Camera-type eye (tissue), 1 donor: Measurements from ENCODE around the gene SLC2A4. TPM values are rescaled to one million over a fixed set of nuclear protein-coding genes. Genes with fewer than 3 reads are reported as not detected.

Experiments used
- total RNA-seq: library from RNA; depleted of rRNA; stranded (reverse); fragments of >200 nt; gene quantifications from one replicate; pipeline ENCODE4 v1.2.3, GENCODE V29; 2014

Gene SLC2A4
- total RNA-seq, result 5.4 TPM

DNA sequence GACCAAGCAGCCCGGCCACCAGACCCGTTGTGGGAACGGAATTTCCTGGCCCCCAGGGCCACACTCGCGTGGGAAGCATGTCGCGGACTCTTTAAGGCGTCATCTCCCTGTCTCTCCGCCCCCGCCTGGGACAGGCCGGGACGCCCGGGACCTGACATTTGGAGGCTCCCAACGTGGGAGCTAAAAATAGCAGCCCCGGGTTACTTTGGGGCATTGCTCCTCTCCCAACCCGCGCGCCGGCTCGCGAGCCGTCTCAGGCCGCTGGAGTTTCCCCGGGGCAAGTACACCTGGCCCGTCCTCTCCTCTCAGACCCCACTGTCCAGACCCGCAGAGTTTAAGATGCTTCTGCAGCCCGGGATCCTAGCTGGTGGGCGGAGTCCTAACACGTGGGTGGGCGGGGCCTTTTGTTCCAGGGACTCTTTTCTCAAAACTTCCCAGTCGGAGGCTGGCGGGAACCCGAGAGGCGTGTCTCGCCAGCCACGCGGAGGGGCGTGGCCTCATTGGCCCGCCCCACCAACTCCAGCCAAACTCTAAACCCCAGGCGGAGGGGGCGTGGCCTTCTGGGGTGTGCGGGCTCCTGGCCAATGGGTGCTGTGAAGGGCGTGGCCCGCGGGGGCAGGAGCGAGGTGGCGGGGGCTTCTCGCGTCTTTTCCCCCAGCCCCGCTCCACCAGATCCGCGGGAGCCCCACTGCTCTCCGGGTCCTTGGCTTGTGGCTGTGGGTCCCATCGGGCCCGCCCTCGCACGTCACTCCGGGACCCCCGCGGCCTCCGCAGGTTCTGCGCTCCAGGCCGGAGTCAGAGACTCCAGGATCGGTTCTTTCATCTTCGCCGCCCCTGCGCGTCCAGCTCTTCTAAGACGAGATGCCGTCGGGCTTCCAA is at the start of gene SLC2A4:
SLC2A4 (plus strand) TSS at position 645 of the 879 bp plus-strand sequence; CDS start at position 862, 217 bp downstream.

DNA sequence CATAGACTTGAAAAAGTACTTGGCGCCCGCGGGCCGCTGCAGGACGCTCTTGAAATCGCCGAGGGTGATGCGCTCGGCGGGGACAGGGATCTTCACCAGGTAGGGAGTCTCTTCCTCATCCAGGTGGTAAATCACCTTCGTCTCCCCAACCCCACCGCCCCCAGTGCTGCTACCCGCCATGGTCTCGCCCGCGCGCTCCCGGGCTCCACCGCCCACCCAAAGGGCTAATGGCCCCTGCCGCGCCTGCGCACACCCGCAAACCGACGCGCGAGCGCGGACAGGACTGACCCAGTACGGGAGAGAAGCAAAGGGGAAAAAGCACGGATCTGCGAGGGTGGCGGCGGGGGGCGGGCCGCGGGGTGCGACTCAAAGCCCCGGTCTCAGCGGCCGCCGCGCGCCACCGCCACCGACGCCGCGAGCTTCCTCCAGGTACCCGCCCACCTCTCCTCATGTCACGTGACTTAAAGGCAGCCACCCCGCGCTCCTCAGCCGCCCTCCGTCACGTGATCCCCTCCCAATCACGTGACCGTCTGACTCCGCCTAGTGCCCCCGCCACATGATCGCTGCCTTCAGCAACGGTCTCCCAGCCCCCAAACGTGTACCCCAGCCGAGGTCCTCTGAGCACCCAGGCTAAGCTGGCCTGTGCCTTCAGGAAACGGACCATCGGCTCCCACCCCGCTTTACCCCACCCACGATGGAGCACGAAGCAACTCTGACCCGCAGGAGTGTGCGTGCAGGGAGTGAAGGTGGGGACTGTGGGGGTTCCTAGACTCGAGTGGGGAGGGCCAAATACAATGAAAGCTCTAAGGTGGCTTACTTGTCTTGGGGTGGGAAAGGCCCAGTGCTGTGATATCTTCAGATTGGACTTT is 47.2 kb upstream of the SLC2A4 start, which contains the start of gene DVL2:
DVL2 (minus strand) TSS at position 435 of the 869 bp plus-strand sequence; CDS start at position 180, 255 bp downstream.

DNA sequence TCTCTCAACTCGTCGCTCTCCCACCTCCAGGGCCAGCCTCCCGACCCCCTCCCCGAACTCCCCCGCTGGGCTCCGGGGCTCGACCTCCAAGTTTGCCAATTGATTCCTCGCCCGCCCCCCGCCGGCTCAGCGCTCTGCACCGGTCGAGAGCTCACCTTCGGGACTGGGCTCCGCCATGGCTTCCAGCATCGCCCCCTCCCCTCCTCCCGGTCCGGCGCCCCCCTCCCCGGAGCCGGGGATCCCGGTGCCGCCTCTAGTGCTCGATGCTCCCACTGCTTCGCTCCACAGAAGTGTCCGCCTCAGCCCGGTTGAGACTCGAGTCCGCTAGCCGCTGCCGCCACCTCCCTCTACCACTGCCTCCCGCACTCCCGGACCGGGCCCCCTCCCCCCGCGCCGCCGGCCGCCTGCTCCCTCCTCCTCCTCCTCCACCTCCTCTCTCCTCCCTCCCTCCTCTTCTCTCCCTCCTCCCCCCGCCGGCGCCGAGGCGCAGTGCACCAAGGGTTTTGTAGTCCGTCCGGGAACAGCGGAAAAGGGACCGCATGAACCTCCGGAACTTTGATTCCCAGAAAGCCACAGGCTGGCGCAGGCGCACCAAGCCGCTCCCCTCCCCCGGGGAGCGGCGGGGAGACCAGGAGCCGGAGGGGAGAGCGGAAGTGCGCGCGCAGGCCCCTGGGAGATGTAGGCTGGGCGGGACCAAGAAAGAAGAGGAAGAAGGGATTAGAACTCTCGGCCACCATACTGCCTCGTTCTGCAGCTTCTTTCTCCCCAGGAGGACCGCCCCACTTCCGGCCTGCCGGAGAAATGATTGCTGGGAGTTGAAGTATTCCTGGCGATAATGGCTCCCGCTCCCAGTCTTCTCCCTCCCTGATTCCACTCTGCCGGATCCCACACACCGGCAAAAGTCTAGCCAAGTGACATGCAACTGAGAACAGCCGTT is 42.2 kb upstream of the SLC2A4 start, which contains the start of gene PHF23:
PHF23 (minus strand) TSS at position 367 of the 937 bp plus-strand sequence; CDS start at position 189, 178 bp downstream.

DNA sequence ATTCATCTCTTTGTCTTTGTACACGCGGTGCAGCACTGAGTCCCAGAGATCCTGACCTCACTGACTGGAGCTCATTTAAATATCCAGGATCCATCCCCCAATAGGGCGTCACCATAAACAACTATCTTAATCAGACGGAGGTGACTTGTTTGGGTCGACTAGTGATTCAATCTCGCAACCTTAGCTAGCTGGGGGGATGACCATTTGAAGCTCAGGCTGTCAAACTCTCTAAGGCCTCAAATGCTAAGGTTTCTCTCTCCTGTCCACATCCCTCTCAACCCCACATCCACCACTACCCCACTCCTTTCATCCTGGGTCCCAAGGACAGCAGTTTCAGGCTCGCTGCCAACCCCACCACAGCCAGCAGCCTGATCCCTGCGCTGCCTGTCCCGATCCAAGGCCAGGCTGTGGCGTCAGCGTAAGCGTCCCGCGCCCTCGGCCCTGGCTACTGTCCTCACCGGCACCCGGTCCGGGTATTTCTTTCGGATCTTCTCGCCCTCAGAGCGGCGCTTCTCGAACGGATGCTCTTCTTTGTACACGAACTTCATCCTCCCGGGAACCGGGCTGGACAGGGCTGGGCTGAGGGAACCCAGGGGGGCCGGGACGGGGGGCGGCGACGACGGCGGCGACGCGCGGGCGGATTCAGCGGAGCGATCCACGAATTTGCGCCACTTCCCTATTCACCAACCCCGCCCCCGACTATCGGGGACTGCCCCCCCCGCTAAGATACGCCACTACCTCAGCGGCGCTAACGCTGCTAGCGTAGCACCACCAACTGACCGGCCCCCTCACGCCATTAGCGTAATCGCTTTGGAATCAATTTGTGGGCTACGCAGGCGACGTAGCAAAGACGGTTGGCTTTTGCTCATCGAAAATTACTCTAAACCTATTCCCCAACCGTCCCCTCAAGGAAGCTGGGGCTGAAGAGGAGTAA is 39.5 kb upstream of the SLC2A4 start, which contains the start of gene GABARAP:
GABARAP (minus strand) TSS at position 667 of the 934 bp plus-strand sequence; CDS start at position 548, 119 bp downstream.

DNA sequence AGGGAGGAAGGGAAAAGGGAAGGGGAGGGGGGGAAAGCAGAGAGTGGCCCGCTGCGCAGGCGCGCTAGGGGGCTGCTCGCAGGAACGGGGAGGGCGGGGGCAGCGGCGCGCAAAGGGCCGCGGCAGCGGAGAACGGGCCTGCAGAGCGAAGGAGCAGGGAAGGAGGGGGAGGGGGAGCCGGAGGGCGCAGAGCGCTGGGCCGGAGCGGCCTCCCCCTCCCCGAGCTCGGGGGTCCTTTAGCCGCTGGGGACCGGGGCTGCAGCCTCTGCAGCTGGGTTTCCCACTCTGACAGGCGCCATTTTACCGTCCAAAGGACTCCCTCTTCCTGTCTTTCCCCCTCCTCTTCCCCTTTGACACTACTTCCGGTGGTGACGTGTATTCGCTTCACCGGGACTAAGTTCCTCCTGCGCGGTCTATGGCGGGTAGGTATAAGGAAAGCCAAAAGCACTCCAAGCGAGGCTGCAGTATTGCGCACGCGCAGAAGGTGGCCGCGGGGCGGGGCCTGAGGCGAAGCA is 29.8 kb upstream of the SLC2A4 start, which contains the start of gene CTDNEP1:
CTDNEP1 (minus strand) TSS at position 74 of the 515 bp plus-strand sequence. CDS start 438 bp downstream, outside the sequence.

DNA sequence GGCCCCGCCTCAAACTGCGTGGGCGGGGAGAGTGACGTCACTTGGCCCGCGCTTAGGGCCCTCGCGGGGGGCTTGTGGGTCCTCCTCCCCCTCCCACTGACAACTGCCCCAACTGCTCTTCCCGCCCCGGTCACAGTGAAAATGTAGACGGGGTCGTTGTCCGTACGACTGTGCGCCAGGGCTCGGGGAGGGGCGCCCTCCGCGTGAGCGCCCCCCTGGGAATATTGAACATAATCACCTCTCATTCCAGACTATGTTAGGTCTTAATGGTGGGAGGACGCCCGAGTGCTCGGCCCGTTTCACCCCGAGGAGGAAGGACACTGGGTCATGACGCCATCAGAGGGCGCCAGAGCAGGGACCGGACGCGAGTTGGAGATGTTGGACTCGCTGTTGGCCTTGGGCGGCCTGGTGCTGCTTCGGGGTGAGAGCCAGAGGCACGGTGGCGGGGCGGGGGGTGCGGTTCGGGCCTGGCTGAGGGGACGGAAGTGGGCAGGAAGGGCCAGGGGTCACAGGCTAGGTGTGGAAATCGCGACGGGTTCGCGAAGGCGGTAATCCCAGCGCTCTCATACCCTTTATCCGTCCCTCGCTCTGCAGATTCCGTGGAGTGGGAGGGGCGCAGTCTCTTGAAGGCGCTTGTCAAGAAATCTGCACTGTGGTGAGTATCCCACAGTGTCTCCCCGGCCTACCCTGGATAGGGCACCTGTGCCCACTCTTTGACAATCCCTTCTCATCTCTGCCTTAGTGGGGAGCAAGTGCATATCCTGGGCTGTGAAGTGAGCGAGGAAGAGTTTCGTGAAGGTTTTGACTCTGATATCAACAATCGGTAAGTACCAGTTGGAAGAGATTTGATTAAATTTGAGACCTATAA is 29.1 kb upstream of the SLC2A4 start, which contains the start of gene ELP5:
ELP5 (plus strand) TSS at position 40 of the 868 bp plus-strand sequence; CDS start at position 376, 336 bp downstream.

DNA sequence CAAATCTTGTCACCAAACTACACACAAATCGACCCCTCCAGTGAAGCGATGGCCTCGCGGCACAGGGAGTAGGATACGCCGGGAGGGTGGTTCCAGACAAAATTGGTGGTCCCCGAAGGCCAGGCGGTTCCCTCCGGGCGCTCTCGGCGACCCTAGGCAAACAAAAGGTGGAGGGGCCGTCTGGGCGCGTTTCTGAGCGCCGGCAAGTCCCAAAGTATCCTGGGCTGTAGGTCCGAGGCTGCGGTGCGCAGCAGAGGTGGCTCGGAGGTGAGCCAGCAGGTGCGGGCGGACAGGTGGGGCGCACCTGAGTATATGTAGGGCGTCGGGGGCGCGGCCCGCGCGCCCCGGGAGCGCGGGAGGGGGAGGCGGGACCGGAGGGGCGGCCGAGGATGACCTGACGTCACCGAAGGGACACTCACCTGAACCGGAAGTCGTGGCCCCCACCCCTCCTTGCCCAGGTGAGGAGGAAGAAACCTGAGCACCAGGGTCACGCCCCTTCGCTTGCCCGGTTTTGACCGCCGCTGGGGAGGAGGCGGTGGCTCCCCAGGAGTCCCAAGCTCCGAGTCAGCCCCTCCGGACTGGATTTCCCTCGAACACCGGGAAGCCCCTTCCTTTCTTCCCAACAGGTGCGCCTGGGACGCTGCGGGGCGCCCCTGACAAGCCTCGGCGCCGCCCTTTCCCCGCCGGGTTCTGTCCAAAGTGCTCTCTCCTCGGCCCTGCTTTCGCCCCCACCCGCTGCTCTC is 19.2 kb upstream of the SLC2A4 start, which contains the start of gene CLDN7:
CLDN7 (minus strand) TSS at position 287 of the 743 bp plus-strand sequence. CDS start 435 bp downstream, outside the sequence.

DNA sequence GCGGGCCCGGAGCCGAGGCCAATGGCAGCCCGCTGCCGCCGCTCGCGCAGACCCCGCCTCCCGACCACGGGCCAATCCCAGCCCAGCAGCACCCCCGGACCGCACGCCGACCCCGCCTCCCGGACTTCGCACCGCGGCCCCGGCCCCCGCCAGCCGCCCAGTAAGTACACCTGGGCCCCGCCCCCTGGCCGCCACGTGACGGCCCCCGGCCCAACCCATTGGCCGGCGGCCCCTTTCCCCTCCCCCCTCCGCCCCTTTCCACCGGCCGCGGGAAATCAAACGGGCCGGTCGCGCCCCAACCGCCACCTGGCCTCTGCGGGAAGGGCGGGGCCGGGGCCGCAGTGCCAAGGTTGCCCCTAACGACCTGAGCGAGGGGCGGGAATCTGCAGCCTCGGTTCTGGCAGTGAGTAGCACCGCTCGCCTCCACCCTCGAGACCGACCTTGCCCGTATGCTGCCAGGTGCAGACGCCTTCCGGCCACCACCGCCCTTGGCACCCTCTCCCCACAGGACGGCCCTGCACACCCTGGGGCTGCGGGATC is 13.2 kb downstream of the SLC2A4 start, which contains the start of gene YBX2:
YBX2 (minus strand) TSS at position 26 of the 540 bp plus-strand sequence. CDS start 139 bp downstream, outside the sequence.

DNA sequence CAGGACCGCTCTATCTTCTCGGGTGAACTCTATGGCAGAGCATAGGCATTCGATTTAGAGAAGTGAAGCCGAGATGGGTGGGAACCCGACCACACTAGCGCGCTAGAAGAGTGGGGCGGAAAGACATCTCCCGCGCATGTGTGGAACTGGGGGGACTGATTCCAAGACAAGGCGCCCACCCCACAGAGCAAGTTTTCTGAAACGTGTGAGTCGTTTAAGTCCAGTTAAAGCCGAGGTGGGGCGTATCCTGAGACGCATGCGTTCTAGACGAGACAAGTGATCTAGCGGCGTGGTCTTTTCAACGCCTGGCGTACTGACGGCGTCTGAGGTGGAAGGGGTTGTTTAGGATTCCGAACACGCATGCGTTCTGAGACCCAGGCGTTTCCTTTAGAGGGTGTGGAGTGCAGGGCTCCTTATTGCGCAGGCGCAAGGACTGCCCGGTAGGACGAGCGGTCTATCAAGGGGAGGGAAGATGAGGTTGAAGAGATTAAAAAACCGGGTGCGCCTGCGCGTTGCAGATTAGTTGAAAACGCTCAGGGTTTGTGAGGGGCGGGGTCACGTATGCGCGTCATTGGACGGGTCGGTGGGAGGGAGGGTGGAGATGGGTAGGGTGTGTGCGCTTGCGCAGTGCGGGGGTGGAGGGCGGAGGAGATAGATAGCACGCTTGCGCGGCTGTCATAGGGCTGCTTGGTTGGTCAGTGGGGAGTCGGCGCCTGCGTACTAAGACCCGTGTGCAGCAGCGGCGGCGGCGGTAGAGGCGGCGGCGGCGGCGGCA is 25.6 kb downstream of the SLC2A4 start, which contains the start of gene EIF5A:
EIF5A (plus strand) TSS at position 718 of the 775 bp plus-strand sequence. CDS start 2,008 bp downstream, outside the sequence.

DNA sequence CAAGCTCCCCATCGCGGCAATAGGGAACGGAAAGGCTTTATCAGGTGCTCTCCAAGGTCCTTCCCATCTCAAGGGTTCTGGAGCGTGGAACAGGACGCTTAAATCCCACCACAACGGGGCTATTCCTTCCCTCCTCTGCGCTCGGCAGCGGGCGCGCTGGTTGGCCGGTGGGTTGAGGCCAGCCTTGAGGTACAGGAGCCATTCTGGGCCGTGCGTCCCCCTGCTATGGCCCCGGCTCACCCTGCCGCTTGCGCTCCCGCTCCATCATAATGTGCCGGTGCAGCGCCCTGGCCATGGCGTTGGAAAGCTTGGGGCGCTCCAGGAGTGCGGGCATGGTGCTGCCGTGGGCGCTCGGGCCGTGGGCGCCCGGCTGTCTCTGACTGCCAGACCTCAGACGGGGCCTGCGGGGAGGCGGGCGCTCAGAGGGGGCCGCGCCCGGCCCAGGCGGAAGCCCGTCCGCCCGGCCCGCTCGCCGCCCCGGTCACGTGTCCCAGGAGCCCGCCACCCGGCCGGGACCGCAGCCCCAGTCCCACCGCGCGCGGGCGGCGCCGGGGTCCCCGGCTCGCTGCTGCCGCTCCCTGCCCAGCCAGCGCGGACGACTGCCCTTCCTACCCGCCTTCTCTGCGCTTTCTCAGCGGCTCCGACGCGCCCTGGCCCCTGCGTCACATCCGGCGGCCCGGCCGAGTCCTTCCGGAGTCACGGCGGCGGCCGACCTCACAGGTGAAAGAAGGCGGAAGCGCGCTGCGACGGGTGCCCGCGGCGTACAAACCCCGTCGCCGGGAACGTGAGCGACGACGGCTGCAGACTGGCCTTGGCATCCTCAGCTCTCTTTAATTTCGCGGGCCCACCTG is 33.4 kb downstream of the SLC2A4 start, which contains the start of gene GPS2:
GPS2 (minus strand) TSS at position 642 of the 851 bp plus-strand sequence; CDS start at position 334, 308 bp downstream.

DNA sequence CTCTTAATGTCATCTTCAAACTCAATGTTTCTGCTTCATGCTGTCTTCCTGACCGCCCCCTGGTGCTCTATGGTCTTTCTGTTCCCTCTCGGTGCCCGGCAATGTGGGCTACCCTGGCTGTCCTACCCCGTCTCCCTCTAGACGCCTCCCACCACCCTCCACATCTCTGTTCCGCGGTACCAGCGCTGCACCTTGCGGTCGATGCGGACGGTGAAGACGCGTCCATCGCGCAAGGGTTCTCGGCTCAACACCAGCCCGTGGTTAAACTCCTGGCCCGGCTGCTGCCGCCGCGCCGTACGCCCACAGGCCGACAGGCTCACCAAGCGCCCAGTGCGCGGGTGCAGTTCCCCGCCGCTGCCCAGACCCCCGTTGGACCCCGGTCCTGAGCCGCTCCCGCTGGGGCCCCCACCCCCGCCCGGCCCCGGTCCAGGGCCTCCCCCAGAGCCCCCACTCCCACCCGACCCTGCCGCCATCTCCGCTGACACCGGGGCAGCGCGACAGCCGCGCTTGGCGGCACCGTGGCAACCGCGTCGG is 47.4 kb downstream of the SLC2A4 start, which contains the start of gene NEURL4:
NEURL4 (minus strand) TSS at position 496 of the 534 bp plus-strand sequence; CDS start at position 473, 23 bp downstream.

DNA sequence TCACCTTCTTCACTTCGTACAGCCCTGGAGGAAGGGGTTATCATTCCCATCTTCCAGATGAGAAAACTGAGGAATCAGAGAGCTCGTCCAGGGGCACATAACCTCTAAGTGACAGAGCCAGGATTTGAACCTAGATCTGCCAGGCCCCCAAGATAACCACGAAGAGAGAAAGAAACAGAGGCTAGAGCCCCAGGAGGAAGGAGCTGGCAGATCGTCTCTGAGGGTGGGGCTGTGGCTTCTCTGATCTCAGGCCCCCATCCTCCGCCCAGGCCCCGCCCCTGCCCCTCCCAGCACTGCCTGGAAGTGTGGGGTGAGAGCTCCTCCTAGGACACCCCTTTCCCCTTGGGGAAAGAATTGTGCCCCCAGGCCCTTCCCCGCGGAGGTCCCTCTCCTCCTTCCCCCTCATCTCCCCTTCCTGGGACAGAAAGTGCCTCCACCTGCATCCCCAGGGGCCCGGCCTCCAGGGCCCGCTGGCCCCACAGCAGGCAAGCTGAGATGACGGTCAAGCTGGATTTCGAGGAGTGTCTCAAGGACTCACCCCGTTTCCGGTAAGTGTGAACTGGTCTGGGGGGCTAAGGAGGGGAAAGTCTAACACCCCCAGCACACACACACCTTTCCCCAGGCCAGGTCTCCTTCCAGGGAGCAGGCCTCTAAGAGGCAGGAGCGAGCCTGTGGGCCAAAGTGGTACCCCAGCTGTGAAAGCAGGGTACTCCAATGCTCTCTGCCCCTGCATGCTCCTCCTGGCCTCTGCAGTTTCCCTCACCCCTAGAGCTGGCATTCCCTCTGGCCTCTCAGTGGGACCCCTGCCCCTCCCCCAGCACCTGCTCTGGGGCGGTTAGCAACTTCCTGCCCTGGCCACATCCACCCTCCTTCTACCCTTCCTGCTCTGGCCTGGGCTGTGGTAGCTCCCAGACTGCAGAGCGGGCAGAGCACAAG is 55.0 kb downstream of the SLC2A4 start, which contains the start of gene ACAP1:
ACAP1 (plus strand) TSS at position 290 of the 936 bp plus-strand sequence; CDS start at position 496, 206 bp downstream.

